ENCODE data around the gene MCF2.

- TF ChIP-seq CTCF (IDR thresholded peaks at IDR 0.05) (no peak), POLR2A (IDR thresholded peaks at IDR 0.05) (no peak), EP300 (IDR thresholded peaks at IDR 0.05) (no peak), POLR2AphosphoS5 (IDR thresholded peaks at IDR 0.05) (no peak)
Measured at GRCh38 chrX:139600105-139600504, 107.9 kb downstream of the MCF2 start.

Measured in stomach (tissue), 4 donors.